NCI-H446 treated with DMSO at 0.1 percent for 48 hours (cell line): ENCODE measurements around the gene SEC22C.

Experiments used
- DNase-seq: peaks from one replicate; lab custom pipeline; 2025; lab: John Stamatoyannopoulos, UW

The SEC22C gene

DNA sequence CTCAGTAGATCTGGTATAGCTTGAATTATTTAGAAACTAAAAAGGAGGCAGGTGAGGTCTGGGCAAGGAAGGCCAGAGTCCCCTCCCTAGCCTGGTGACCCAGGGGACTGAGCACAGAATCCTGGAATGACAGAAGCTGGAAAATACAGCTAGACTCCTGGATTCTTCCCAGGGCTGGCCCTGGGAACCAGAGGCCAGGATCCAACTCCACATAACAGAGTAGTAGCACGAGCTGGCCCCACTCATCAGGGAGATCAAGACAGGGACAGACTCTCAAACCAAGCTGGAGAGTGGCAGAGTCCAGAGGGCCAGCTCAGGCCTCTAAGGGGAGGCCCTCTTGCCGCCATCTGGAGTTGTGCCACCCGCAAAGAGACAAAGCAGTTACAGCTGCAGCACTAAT is 68.6 kb downstream of the SEC22C start:
- no peak for DNase-seq

DNA sequence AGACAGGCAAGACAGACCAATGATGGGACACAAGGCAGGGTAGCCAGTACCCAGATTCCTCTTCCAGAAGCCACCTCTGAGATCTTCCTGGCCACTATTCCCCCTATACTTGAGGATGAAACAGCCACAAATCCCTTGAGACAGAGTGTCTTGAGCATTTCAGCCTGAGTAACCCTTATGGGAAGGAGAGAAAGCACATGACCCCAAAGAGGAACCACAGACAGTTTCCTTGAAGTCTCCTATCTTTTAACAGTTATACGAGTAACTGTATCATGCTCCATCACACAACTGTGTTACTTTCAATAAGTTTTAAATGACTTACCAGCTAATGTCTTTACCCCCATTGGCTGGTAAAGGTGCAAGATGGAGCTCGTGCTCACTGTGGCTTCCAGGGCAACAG is 70.0 kb downstream of the SEC22C start:
- DNase-seq, result no peak

DNA sequence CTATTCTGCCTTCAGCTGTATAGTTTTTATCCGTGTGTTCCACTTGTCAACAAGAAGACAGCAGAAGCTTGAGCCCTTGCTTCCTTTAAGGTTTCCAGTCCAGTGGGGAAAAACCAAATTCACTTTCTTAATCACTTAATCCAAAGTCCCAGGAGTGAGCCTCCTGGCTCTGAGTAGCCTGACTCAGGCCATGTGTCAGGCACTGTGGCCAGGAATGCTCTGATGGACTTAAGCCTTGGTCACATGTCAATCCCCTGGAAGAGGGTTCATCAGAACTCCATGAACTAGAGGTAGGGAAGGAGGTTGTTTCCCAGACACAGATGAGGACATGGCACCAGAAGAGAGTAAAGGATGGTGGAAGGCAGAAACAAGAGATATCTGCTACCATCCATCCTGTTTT is 70.6 kb downstream of the SEC22C start:
- no peak for DNase-seq

DNA sequence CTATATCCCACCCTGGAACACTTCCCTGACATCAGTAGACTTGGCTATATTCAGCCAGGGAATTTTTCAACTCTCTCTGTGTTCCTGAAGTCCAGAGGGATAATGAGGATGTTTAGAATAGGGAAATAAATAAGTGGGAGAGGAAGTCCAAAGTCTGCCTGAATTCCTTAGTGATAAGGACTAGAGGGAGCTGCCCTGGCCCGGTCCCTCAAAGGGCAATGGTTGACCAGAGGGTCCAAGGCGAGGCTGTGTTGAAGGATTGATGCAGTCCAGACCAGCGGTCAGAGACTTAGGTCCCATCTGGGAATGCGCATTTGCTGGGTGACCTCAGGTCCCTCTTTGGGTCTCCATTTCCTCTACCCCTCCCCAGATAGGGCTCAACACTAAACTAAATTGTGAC is 71.4 kb downstream of the SEC22C start:
- DNase-seq, result no peak

DNA sequence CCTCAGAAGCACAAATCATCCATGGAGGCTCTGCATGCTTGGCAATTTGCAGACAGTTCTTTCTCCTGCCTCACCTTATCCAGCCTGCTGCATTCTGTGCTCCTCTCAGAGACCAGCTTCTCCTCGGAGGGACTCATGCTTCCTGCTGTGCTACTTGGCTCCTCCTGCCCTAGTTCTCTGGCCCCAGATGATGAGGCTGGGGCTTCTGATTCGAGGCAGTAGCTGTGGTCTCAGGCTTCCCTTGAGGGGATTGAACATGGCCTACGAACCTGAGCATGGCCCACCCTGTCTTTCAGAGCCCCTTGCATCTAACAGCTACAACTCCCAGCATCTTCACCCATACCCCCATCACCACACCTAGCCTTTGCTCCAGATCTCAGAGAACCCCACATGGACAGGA is 72.7 kb downstream of the SEC22C start:
- DNase-seq, result no peak

DNA sequence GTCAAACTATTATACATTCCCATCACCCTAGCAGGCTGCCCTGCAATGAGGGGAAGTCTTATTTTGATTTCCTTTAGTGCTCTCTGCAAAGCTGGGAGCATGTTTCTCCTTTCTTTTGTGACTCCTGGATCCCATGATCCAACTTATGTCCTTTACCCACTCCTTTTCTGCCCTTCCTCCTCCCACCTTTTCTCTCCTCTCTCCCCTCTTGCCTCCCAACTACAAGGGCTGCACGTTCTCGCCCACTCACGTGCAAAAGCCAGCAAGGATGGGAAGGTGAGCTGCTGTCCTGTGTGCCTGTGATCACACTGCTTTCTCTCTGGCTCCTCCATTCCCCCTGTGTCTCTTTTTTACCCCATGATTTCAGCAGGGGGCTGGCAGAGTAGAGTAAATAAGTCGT is 73.2 kb downstream of the SEC22C start:
- DNase-seq, result no peak

DNA sequence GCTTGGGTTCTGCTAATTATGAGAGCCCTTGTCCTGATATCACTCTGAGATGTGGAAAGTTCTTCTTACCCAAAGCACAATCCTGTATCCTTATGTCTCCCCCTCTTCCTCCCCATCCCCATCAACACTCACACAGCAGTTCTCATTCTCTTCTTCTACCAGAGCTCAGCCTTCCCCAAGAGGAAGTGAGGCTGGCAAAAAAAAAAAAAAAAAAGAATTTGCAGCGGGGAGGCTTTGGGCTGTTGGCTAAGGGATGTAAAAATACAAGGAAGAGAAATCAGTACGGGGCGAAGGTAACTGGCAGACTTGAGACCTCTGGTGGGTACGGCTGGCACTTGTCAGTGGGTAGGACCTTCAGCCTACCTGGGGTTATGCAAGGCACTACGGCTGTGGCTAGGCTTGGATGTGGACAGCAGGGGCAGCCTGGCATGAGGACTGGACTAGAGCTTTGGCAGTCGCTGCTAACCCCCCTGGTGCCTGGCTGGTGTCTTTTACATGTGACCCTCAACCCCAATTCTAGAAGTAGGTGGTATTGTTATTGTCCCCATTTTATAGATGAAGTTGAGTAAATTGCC is 73.9 kb downstream of the SEC22C start:
- no peak for DNase-seq

DNA sequence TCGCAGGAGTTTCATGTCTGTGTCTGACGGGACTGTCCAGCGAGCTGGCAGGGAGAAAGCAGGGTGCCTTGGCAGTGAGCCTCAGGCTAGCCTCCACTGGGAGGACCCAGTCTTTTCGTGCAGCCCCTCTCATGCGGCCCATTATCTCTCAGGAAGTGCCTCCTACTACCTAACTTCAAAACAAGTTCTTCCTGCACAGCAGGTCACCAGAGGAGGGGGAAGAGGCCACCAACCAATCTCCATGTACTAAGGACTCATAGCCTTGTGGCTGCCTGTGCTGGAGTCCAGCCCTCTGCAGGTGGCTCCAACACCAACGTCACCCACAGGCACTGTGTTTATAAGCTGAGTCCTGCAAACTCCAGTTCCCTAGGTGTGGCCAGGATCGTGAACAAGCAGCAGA is 74.5 kb downstream of the SEC22C start:
- DNase-seq, result no peak

DNA sequence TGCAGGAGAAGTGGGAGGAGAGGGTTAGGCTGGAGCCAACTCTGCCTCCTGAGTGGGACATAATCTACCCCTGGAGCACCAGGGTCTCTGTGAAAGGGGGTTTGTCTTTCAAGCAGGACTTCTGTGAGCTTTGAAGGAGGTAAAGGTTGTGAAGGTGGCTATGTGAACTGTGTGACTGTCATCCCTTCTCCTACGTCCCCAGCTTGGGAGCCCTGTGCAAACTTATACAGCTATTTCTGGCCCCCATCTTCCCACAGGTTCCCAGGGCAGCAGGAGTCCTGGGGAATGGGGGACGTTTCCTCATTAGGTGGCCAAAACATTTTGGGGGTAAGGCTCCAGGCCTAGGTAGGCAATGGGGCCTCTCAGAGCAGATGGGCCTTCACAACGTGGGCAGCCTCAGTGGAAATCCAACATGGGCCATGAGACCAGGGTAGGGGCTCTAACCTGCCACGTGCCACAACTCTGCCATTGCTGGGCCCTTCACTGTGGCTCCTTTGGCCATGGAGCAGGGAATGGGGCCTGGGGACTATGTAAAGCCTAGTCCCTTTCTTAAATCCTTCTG is 75.8 kb downstream of the SEC22C start:
- no peak for DNase-seq

DNA sequence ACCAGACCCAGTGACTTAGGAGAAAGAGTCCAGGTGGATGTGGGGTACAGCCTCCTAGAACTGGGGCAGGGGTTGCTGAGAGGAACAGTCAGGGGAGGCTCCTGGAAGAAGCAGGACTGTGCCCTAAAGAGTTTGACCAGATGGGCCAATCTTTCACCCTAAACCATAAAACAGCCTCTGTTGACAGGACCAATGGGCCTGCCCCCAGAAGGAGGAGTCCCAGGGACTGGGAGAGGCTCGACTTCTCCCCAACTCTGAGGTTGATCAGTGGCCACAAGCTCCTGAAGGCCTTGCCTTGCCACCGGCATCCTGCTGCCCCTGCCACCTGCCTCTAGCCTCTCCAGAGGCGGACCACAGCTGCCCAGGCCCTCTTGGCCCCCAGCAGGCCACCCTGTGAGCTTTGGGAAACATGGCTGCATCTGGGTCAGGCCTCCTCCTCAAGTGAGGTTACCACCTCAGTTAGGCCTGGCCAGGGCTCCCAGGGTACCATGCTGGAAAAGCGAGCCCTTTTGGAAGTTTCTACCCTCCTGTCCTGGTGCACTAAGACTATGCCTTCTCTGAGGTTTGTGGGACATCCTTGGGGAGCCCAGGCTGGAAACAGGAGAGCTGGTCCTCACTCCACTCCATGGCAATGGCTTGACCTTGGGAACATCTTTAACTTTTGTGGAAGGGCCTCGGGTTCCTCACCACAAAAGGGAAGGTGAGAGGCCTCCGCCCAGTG is 76.5 kb downstream of the SEC22C start:
- DNase-seq, result no peak

DNA sequence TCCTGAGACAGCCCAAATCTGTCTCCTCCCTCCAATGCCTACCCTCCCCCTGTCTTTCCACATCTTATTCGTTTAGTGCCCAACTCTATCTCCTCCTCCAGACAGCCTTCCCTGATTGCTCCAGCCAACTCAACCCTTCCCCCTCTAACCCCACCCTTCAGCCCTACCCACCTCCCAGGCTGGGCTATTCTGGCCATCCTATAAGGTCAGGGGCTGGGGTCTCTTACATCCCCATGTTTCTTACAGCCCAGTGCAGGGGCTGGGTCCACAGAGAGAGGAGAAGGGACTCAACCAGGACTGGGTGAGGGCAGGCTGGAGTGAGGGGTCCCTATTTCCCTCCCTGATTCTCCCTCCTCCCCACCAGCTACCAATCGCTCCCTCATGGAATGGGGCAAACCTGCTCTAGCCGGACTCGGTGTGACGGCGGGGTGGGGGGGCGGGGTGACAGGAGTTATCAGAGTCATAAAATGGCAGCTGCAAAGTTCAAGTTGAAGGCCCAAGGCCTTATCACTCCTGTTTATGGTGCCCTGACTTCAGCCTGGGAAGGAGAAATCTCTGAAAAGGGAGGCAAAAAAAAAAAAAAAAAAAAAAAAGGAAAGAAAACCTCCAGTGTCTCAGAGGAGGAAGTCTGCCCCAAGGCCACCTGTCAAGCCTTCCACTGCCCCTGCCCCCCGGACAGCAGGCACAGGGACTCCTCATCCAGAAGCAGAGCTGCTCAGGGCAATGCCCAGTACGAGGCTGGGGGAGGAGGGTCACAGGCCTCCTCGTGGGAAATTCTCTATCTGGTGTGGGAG is 77.2 kb downstream of the SEC22C start:
- no peak for DNase-seq

DNA sequence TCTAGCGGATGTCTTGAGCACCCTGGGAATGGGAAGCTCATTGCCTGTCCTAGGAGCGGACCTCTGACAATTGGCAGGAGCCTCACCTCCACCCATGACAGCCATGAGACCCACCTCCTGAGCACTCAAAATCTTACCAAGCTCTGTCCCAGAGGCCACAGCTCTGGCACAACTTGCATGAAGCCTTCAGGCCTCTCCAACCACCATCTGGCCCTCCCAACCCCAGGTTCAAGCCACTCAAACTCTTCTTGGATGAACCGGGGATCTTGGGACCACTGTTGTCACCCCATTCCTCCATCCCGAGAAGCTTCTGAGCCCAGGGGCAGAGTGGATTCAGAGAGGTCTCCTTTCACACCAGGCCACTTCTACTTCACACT is 77.8 kb downstream of the SEC22C start:
- no peak for DNase-seq

DNA sequence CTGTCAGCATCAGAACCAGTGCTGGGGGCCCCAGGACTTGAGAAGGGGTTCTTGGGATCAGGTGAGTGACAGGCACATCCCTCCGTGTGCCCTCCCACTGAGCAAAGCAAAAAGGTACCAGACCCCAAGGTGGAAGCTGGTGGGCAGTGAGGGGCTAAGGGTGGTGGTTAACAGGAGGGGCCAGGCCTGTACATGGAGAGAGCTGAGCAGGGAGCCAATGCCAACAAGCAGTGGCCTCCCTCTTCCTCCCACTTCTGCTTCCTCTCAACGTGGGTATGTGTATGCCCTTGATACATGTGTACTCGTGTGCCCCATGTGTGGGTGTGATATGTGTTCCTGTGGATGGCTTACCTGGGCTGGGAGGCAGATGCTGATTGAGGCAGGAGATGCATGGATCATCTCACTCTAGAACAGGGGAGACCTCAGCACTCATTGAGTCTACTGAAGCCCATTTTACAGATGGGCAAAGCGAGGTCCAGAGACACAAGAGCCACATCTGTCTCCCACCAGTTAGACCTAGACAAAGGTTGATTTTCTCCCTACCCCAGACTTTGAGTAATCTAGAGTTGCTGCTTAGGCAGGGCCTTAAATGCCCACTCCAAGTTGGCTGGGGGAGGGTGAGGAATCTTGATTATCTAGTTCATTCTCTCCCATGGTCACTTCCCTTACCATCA is 78.4 kb downstream of the SEC22C start:
- DNase-seq, result no peak

DNA sequence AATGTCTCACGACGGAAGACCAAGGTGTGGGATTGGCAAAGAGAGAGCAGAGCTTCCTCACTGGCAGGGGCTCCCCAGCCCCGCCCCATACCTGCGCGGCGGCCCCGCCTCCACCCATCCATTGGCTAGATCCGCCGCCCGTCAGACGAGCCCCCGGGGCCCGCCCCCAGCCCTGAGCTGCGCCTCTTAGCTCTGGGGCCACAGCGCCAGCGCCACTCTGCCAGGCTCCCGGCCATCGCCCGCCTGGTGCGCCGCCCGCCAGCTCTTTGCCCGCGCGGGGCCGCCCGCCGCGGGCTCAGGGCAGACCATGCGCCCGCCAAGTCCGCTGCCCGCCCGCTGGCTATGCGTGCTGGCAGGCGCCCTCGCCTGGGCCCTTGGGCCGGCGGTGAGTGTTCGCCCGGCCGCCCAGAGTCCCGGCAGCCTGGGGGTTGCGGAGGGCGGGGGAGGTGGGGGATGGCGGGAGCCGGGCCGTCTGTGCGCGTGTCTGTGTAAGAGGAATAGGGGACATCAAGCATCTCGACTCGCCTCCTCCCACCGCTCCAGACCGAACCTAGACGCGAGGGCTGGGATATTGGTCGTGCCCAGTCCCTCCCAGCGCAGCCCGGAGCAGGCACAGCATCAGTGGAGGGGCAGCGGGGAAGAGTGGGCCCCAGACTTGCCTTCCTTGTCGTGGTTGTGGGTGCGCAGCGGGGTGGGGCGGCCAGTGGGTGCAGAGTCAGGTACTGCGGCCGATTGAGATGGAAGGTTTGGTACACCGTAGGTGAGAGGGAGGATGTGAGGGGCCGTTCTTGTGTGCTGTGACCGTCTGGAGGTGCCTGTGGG is 79.1 kb downstream of the SEC22C start, which contains the start of gene VIPR1:
TSS of gene VIPR1 (plus strand) at position 215 of the 822 bp plus-strand sequence. CDS start at position 308, 93 bp downstream.
- peak; percentile 0 for DNase-seq

DNA sequence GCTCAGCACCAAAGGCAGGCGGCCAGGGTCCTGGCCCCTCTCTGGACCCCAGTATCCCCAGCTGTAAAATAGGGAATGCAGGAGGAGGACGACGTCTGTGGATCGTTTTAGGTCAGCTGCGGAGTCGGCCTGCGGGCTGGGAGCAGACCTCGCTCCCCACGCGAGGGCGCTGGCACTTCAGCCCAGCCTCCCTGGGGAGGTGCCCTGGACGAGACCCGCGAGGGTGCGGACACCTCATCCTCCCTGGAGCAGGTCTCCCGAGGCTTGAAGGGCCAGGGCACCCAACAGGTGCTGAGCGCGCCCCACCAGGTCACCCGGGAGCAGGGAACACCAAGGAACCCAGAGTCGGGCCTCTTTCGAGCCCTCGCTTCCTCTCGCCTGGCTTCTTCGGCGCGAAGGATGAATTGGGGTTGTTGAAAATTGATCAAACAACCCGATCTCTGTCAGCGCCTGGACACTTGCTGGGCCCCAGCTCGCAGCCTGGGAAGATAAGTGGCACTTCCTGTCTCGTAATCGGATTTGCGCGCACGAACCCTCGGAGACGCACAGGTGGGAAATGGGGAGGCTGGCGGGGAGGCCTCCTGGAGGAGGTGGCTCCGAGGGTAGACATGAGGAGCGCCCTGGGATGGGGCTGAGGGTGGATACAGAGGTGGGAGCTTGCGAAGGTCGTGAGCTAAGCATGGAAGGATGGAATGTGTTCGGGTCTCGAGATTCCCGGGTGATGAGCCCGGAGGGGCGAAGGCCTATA is 79.9 kb downstream of the SEC22C start:
- DNase-seq, result no peak

DNA sequence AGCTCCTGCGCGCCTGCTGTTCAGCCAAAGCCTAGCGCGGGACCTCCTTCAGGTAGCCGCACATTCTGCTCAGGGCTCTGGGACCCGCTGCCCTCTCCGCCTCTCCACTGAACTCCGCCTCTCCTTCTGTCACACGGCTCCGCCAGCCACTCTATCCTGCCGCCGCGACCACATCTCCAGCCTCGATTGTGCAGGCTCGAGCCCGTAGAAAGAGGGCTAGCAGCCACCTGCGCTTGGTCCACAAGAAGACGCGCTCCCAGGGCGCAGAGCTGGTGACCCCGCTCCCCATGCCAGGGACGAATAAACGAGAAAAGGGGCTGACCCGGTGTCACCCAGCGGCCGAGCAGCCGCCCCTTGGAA is 80.5 kb downstream of the SEC22C start:
- DNase-seq, result no peak

DNA sequence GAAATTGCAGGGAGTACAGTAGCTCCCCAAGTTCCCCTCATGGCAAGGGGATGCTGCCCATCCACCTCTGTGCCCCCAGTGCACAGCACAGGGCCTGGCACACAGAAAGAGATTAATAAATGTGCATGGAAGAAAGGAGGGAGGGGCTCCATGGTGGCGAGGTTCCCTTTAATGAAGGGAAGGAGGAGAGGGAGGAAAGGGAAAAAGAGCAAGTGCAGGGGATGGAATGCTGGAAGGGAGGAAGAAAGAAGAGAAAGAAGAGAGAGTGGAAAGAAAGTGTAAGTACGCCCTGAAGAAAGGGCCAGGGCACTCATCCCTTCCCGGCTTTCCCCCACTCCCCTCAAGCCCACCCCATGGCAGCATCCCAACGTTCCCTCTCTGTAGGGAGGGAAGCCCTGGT is 80.9 kb downstream of the SEC22C start:
- DNase-seq, result no peak

DNA sequence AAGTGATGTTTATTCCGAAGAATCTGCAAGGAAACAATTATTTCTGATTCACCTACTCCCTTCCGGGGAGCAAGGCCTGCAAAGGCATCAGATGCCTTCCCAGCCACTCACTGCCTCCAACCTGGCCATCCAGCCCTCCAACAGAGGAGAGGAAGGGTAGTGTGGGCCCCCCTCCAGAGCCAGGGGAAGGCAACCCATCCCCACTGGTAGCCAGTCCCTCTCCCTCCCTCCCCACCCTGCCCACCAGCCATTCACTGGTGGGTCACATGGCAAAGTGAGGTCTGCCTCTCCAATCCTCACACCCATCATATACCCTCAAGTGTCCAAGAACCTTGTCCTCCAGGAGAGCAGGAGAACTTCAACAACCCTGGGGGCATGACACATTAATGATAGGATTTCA is 81.7 kb downstream of the SEC22C start:
- no peak for DNase-seq

DNA sequence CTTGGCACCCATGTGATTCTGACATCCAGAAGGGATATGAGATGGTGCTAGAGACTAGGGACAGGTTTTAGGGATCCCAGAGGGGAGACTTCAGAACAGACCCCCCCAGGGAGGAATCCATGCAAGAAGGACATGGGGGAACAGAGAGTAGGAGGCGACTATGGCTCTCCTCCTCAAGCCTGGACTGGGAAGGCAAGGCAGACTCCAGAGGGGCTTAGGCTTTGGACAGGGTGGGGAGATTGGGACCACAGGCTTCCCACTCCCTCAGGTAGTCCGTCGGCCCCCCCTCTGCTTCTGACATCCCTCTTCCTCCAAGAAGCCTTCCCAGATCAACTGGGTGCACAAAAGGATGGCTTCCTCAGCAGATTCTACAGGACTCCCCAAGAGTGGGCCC is 82.3 kb downstream of the SEC22C start:
- DNase-seq, result no peak

DNA sequence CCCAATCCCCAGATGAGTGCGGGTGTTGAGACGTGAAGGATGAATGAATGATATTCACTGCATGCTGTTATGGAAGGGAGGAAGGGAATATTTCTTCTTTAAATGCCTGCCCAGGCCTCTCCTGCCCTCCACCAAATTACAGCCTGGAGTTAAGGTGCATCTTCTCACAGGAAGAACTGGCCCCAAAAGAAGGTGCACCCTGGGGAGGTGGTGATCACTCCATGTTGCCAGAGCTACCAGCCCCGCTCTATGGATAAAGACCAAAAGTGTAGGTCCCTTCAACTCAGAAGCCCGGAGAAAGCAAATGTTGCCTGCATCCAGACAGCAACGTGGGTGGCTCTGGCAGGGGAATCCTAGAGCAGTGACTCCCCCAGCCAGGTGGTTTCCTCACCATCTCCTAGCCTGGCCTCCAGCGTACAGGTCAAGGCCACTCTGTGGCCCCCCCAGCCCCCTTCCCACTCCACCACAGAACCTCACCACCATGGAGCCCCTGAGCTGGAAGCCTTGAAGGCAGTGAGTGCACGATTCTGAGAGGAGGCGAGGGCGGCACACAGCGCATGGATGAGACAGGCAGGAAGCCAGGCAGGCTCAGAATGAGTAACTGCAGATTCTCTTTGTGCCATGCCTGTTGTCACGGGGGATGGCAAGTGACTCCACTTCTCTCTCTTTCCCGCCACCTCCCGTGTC is 82.8 kb downstream of the SEC22C start:
- DNase-seq, result no peak
